HepG2 (cell line): ENCODE measurements around the gene MBLAC1. TPM values are rescaled to one million over a fixed set of nuclear protein-coding genes. Genes with fewer than 3 reads are reported as not detected.

Experiments used
- ELF1 ChIP-seq: sonication (generic); formaldehyde crosslinking; IDR thresholded peaks from 2 replicates; pipeline ENCODE4 v1.4.0; 2020; ENCODE audit warnings: missing genetic modification reagents
- FIP1L1 ChIP-seq: fragments of 200-400 bp; formaldehyde crosslinking; IDR thresholded peaks from 2 replicates; pipeline ENCODE4 v1.6.1; 2018; ENCODE audit warnings: low read depth, mild to moderate bottlenecking, low read length, moderate library complexity, borderline replicate concordance; ENCODE audit not compliant: insufficient read depth
- FOXK2 ChIP-seq: fragments of 450-650 bp; IDR thresholded peaks from 2 replicates; pipeline ENCODE4 v1.6.1; 2016
- FOXM1 ChIP-seq: sonication (generic); formaldehyde crosslinking; IDR thresholded peaks from 2 replicates; pipeline ENCODE4 v1.5.0; 2020; ENCODE audit warnings: missing genetic modification reagents
- HNF4A ChIP-seq: sonication (generic); formaldehyde crosslinking; IDR thresholded peaks from 2 replicates; pipeline ENCODE4 v1.4.0; 2020; ENCODE audit warnings: missing genetic modification reagents
- NAIF1 ChIP-seq: sonication (generic); formaldehyde crosslinking; IDR thresholded peaks from 2 replicates; pipeline ENCODE4 v1.5.0; 2020; ENCODE audit warnings: mild to moderate bottlenecking, missing genetic modification reagents, borderline replicate concordance
- NFIC ChIP-seq: IDR thresholded peaks from 2 replicates; pipeline ENCODE4 v1.6.1; 2012; ENCODE audit warnings: mild to moderate bottlenecking, low read length, inconsistent platforms
- NFYC ChIP-seq: IDR thresholded peaks from 2 replicates; pipeline ENCODE4 v1.6.1; 2016; ENCODE audit warnings: missing genetic modification reagents, missing compliant biosample characterization
- NKX3-1 ChIP-seq: sonication (generic); formaldehyde crosslinking; IDR thresholded peaks from 2 replicates; pipeline ENCODE4 v1.5.0; 2020; ENCODE audit warnings: missing genetic modification reagents
- PLRG1 ChIP-seq: fragments of 450-650 bp; conservative IDR thresholded peaks from 2 replicates; pipeline ENCODE4 v1.6.1; 2016
- POLR2G ChIP-seq: fragments of 200-400 bp; formaldehyde crosslinking; IDR thresholded peaks from 2 replicates; pipeline ENCODE4 v1.6.1; 2018; ENCODE audit warnings: mild to moderate bottlenecking, low read depth, low read length, moderate library complexity
- SAP130 ChIP-seq: IDR thresholded peaks from 2 replicates; pipeline ENCODE4 v1.6.1; 2016; ENCODE audit warnings: low read depth
- ZNF557 ChIP-seq: sonication (generic); formaldehyde crosslinking; IDR thresholded peaks from 2 replicates; pipeline ENCODE4 v1.4.0; 2020; ENCODE audit warnings: missing genetic modification reagents
- ZNF570 ChIP-seq: sonication (generic); formaldehyde crosslinking; IDR thresholded peaks from 2 replicates; pipeline ENCODE4 v1.4.0; 2020; ENCODE audit warnings: mild to moderate bottlenecking, missing genetic modification reagents, borderline replicate concordance
- ZNF674 ChIP-seq: sonication (generic); formaldehyde crosslinking; IDR thresholded peaks from 2 replicates; pipeline ENCODE4 v1.5.0; 2020; ENCODE audit warnings: low read depth, mild to moderate bottlenecking, missing genetic modification reagents
- ZNF839 ChIP-seq: sonication (generic); formaldehyde crosslinking; IDR thresholded peaks from 2 replicates; pipeline ENCODE4 v1.4.0; 2020; ENCODE audit warnings: missing genetic modification reagents, mild to moderate bottlenecking, borderline replicate concordance
- ZNF879 ChIP-seq: sonication (generic); formaldehyde crosslinking; IDR thresholded peaks from 2 replicates; pipeline ENCODE4 v1.8.1; 2023; ENCODE audit warnings: missing genetic modification reagents
- ZSCAN29 ChIP-seq: sonication (generic); formaldehyde crosslinking; conservative IDR thresholded peaks from 2 replicates; pipeline ENCODE4 v1.4.0; 2020; ENCODE audit warnings: mild to moderate bottlenecking, missing genetic modification reagents
- polyA plus RNA-seq, 8 experiments: library from polyadenylated mRNA; depleted of rRNA in 3 of 8; stranded (reverse) in 7 of 8; unstranded in 1 of 8; fragments of >200 nt; fragmentation: Illumina TruSeq in 4 of 8; extraction: Trizol in 4 of 8; gene quantifications; 2 replicates each; pipeline versions ENCODE4 v1.2.1 to v1.2.3, GENCODE V29; 2011 to 2016; ENCODE audit warnings: low read depth in 4 of 8, missing spikeins in 1 of 8, mixed read lengths in 1 of 8; ENCODE audit not compliant: insufficient read depth in 1 of 8
- total RNA-seq, 5 experiments: library from RNA; depleted of rRNA; stranded (reverse); fragments of >200 nt; fragmentation: Illumina TruSeq; extraction: Trizol; gene quantifications; 2 replicates each; pipeline ENCODE4 v1.2.3, GENCODE V29; 2016; ENCODE audit warnings: low read depth in 1 of 5
- TF ChIP-seq, protein P1 (sequence below): sonication (generic); formaldehyde crosslinking; IDR thresholded peaks from 2 replicates; pipeline ENCODE4 v1.4.0; 2020; ENCODE audit warnings: missing genetic modification reagents, borderline replicate concordance
- TF ChIP-seq, protein P2 (sequence below): sonication (generic); formaldehyde crosslinking; IDR thresholded peaks from 2 replicates; pipeline ENCODE4 v1.8.1; 2023; ENCODE audit warnings: mild to moderate bottlenecking, moderate library complexity, missing genetic modification reagents
- TF ChIP-seq, protein P3 (sequence below): sonication (generic); formaldehyde crosslinking; IDR thresholded peaks from 2 replicates; pipeline ENCODE4 v1.5.1; 2020; ENCODE audit warnings: missing genetic modification reagents, mild to moderate bottlenecking, borderline replicate concordance

The MBLAC1 gene
- total and polyA plus RNA-seq, 2 of the 13 experiments (the other 11 are each of a cell fraction or from before 2014, with no cell fraction given), result 0.79 to 2.1 TPM

DNA sequence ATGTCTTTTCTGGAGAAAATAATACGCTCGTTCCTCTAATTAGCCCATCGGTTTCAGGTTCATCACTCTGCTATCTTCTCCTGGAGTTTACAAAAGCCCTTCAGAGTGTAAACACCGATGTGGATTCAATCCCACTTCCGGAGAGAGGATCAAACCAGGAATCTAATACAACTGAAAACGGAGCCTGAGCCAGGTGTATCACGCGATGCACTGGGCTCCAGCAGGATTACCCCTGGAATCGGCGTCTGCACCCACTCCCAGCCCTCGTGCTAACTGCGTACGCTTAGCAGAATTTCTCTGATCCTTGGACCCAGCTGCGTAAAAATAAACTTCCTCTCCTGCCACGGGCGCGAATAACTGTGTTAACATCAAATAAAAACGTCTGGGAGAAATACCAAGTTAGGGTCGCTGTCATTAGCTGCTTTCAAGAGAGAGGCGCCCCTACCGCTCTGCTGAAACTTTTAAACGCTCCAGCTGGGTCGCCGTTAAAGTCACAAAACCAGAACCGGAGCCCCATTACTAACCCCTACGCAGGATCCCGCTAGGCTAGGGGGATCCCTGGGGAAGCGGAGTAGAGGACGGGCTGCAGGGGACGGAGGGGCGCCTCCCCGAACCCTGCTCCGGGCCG lies 45.7 kb upstream of the MBLAC1 start (continued):
- TF ChIP-seq, protein P1, sequence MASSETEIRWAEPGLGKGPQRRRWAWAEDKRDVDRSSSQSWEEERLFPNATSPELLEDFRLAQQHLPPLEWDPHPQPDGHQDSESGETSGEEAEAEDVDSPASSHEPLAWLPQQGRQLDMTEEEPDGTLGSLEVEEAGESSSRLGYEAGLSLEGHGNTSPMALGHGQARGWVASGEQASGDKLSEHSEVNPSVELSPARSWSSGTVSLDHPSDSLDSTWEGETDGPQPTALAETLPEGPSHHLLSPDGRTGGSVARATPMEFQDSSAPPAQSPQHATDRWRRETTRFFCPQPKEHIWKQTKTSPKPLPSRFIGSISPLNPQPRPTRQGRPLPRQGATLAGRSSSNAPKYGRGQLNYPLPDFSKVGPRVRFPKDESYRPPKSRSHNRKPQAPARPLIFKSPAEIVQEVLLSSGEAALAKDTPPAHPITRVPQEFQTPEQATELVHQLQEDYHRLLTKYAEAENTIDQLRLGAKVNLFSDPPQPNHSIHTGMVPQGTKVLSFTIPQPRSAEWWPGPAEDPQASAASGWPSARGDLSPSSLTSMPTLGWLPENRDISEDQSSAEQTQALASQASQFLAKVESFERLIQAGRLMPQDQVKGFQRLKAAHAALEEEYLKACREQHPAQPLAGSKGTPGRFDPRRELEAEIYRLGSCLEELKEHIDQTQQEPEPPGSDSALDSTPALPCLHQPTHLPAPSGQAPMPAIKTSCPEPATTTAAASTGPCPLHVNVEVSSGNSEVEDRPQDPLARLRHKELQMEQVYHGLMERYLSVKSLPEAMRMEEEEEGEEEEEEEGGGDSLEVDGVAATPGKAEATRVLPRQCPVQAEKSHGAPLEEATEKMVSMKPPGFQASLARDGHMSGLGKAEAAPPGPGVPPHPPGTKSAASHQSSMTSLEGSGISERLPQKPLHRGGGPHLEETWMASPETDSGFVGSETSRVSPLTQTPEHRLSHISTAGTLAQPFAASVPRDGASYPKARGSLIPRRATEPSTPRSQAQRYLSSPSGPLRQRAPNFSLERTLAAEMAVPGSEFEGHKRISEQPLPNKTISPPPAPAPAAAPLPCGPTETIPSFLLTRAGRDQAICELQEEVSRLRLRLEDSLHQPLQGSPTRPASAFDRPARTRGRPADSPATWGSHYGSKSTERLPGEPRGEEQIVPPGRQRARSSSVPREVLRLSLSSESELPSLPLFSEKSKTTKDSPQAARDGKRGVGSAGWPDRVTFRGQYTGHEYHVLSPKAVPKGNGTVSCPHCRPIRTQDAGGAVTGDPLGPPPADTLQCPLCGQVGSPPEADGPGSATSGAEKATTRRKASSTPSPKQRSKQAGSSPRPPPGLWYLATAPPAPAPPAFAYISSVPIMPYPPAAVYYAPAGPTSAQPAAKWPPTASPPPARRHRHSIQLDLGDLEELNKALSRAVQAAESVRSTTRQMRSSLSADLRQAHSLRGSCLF (CRISPR knock-in tag), result 0 out of 2 replicates have a peak, but pooled peaks have one; percentile 20
- TF ChIP-seq FIP1L1, result 0 out of 2 replicates have a peak, but pooled peaks have one; percentile 20
- TF ChIP-seq PLRG1, result no peak
- no peak for TF ChIP-seq FOXM1 (CRISPR knock-in tag)
- TF ChIP-seq NFIC, result 0 out of 2 replicates have a peak, but pooled peaks have one; percentile 36
- TF ChIP-seq POLR2G, result peak; percentile 67
- TF ChIP-seq, protein P2, sequence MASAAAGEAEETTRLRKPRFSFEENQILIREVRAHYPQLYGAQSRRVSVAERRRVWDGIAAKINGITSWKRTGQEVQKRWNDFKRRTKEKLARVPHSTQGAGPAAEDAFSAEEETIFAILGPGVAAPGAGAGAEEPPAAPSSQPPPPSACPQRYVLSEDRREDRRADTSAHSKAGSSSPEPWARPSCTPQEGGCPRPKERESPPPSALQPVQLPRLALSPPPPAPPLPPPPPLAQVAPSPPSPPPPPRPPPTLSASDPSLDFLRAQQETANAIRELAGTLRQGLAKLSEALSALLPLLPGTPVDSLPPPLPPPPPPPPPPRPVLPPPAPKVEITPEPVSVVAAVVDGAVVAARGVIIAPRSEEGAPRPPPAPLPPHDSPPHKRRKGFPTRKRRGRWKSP (CRISPR knock-in tag), result no peak
- no peak; the same call in 1 of the 2 replicates for TF ChIP-seq ZNF879 (CRISPR knock-in tag)
- no peak for TF ChIP-seq ZNF839 (CRISPR knock-in tag)
- peak; percentile 5; the same call in 1 of the 2 replicates for TF ChIP-seq NKX3-1 (CRISPR knock-in tag)
- TF ChIP-seq ZNF674 (CRISPR knock-in tag), result peak; percentile 3; the same call in 1 of the 2 replicates
- 0 out of 2 replicates have a peak, but pooled peaks have one; percentile 2 for TF ChIP-seq ZNF557 (CRISPR knock-in tag)
- TF ChIP-seq ZNF570, result no peak
- TF ChIP-seq ELF1, result 0 out of 2 replicates have a peak, but pooled peaks have one; percentile 31
- peak; percentile 44; the same call in 1 of the 2 replicates for TF ChIP-seq SAP130 (CRISPR knock-in tag)
- no peak for TF ChIP-seq NAIF1 (CRISPR knock-in tag)
- no peak for TF ChIP-seq ZSCAN29 (CRISPR knock-in tag)
- TF ChIP-seq FOXK2, result peak; percentile 71
- peak; percentile 25; the same call in 1 of the 2 replicates for TF ChIP-seq HNF4A (CRISPR knock-in tag)
- TF ChIP-seq, protein P3, sequence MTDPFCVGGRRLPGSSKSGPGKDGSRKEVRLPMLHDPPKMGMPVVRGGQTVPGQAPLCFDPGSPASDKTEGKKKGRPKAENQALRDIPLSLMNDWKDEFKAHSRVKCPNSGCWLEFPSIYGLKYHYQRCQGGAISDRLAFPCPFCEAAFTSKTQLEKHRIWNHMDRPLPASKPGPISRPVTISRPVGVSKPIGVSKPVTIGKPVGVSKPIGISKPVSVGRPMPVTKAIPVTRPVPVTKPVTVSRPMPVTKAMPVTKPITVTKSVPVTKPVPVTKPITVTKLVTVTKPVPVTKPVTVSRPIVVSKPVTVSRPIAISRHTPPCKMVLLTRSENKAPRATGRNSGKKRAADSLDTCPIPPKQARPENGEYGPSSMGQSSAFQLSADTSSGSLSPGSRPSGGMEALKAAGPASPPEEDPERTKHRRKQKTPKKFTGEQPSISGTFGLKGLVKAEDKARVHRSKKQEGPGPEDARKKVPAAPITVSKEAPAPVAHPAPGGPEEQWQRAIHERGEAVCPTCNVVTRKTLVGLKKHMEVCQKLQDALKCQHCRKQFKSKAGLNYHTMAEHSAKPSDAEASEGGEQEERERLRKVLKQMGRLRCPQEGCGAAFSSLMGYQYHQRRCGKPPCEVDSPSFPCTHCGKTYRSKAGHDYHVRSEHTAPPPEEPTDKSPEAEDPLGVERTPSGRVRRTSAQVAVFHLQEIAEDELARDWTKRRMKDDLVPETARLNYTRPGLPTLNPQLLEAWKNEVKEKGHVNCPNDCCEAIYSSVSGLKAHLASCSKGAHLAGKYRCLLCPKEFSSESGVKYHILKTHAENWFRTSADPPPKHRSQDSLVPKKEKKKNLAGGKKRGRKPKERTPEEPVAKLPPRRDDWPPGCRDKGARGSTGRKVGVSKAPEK, result no peak
- TF ChIP-seq NFYC, result no peak; the same call in 1 of the 2 replicates
